ENCODE measurements around the gene PHLDA3.

- TF ChIP-seq EZH2 (IDR thresholded peaks at IDR 0.05) (no peak), CTCF (IDR thresholded peaks at IDR 0.05) (no peak)
Measured at GRCh38 chr1:201457508-201457960, 11.5 kb downstream of the PHLDA3 start.

All from neural progenitor cell (in vitro differentiated cells).